IPS-18c (cell line): ENCODE measurements around the gene SNCAIP.
"Not testable (repeated sequence)": the region's sequence is repeated elsewhere in the genome, so short reads cannot be mapped to it uniquely, and the experiment has no call there.

ENCODE experiments used
- H3K4me3 ChIP-seq: 2 replicates; pipeline ENCODE4 v1.7.0; 2013; ENCODE audit warnings: low read depth, mild to moderate bottlenecking, low read length, moderate library complexity; ENCODE audit not compliant: insufficient read depth
- H3K9me3 ChIP-seq: one replicate; pipeline ENCODE4 v1.6.1; 2013; ENCODE audit warnings: mild to moderate bottlenecking, low read length, moderate library complexity; ENCODE audit not compliant: control insufficient read depth, insufficient read depth

SNCAIP gene

GRCh38 chr5:122462486-122462885 is 150.4 kb downstream of the SNCAIP start:
- Histone ChIP-seq H3K9me3 (no peaks in the 10 kb centered on the region), H3K4me3 (no peak overlapping the region)

- Histone ChIP-seq H3K9me3 (no peaks in the 10 kb centered on the region), H3K4me3 (no peak overlapping the region)
Measured at GRCh38 chr5:122463221-122463620, 151.2 kb downstream of the SNCAIP start.

- Histone ChIP-seq H3K4me3 (no peak overlapping the region), H3K9me3 (no peaks in the 10 kb centered on the region)
Measured at GRCh38 chr5:122464191-122464590, 152.2 kb downstream of the SNCAIP start.

GRCh38 chr5:122465031-122465577 is 153.1 kb downstream of the SNCAIP start:
- no peaks in the 10 kb centered on the region for H3K9me3 ChIP-seq
- no peak overlapping the region for H3K4me3 ChIP-seq

- Histone ChIP-seq H3K9me3 (no peaks in the 10 kb centered on the region), H3K4me3 (no peak overlapping the region)
Measured at GRCh38 chr5:122465994-122466393, 154.0 kb downstream of the SNCAIP start.

- H3K9me3 ChIP-seq: no peaks in the 10 kb centered on the region
Measured at GRCh38 chr5:122468351-122469116, 156.5 kb downstream of the SNCAIP start.

GRCh38 chr5:122469384-122469919 is 157.4 kb downstream of the SNCAIP start:
- Histone ChIP-seq H3K9me3 (no peaks in the 10 kb centered on the region), H3K4me3 (no peak overlapping the region)

More at GRCh38 chr5:122468351-122469116, 156.5 kb downstream of the SNCAIP start:
- H3K4me3 ChIP-seq: no peak overlapping the region

- H3K4me3 ChIP-seq: no peak overlapping the region
Measured at GRCh38 chr5:122470365-122470764, 158.3 kb downstream of the SNCAIP start.

GRCh38 chr5:122471031-122471751 is 159.2 kb downstream of the SNCAIP start:
- Histone ChIP-seq H3K4me3 (no peak overlapping the region), H3K9me3 (no peaks in the 10 kb centered on the region)

More at GRCh38 chr5:122470365-122470764, 158.3 kb downstream of the SNCAIP start:
- H3K9me3 ChIP-seq: no peaks in the 10 kb centered on the region

GRCh38 chr5:122471752-122472061 is 159.7 kb downstream of the SNCAIP start:
- Histone ChIP-seq H3K4me3 (no peak overlapping the region), H3K9me3 (no peaks in the 10 kb centered on the region)

GRCh38 chr5:122473138-122473843 is 161.3 kb downstream of the SNCAIP start:
- no peaks in the 10 kb centered on the region for H3K9me3 ChIP-seq
- no peak overlapping the region for H3K4me3 ChIP-seq

GRCh38 chr5:122473941-122474340 is 161.9 kb downstream of the SNCAIP start:
- no peaks in the 10 kb centered on the region for H3K9me3 ChIP-seq
- no peak overlapping the region for H3K4me3 ChIP-seq

GRCh38 chr5:122478741-122479442 is 166.9 kb downstream of the SNCAIP start:
- H3K9me3 ChIP-seq: no peaks in the 10 kb centered on the region
- no peak overlapping the region for H3K4me3 ChIP-seq

- Histone ChIP-seq H3K9me3 (no peaks in the 10 kb centered on the region), H3K4me3 (no peak overlapping the region)
Measured at GRCh38 chr5:122480146-122480545, 168.1 kb downstream of the SNCAIP start.

GRCh38 chr5:122484103-122484502 is 172.1 kb downstream of the SNCAIP start:
- H3K9me3 ChIP-seq: no peaks in the 10 kb centered on the region
- no peak overlapping the region for H3K4me3 ChIP-seq

GRCh38 chr5:122485226-122485625 is 173.2 kb downstream of the SNCAIP start:
- Histone ChIP-seq H3K9me3 (no peaks in the 10 kb centered on the region), H3K4me3 (no peak overlapping the region)

GRCh38 chr5:122486616-122487015 is 174.6 kb downstream of the SNCAIP start:
- H3K4me3 ChIP-seq, H3K9me3 ChIP-seq: not testable (repeated sequence)
